Right lobe of liver (tissue), 4 donors: ENCODE data around the gene DCAF11.

ENCODE experiments used
- CTCF ChIP-seq, 4 donors: fragments of 200-600 bp in 3 of 4; fragments of 450-650 bp in 1 of 4; IDR thresholded peaks; one replicate each; pipeline versions ENCODE4 v1.5.1 to v1.8.0; 2016 to 2022; ENCODE audit warnings: antibody characterized with exemption in 4 of 4, mild to moderate bottlenecking in 2 of 4
- POLR2A ChIP-seq: fragments of 450-650 bp; IDR thresholded peaks from one replicate; pipeline ENCODE4 v1.6.1; 2017; ENCODE audit warnings: antibody characterized with exemption, mild to moderate bottlenecking
- donor health status: DM: no; HTN: no; CAD: no.
- donor health status: DM: no; HTN: no; CAD: no.
- donor health status: DM: no; HTN: yes; CAD: no.

GRCh38 chr14:24071836-24072430 is 42.6 kb upstream of the DCAF11 start:
- TF ChIP-seq POLR2A (no peak), CTCF (IDR thresholded peaks at IDR 0.05) (no peak)
